Fibroblast of mammary gland (primary cell): ENCODE measurements around the gene CAMK2A.

Source experiments
- DNase-seq: peaks from one replicate; pipeline ENCODE4 v3.0.0-alpha.2; 2010; ENCODE audit warnings: low read depth
- H3K4me3 ChIP-seq: 2 replicates; pipeline ENCODE4 v1.5.1; 2011; ENCODE audit warnings: low read depth, mild to moderate bottlenecking, low read length, moderate library complexity; ENCODE audit not compliant: control insufficient read depth
- TF ChIP-seq, protein P1 (sequence below): conservative IDR thresholded peaks from 2 replicates; pipeline ENCODE4 v1.5.1; 2011; ENCODE audit warnings: low read depth, low read length, inconsistent platforms; ENCODE audit not compliant: control insufficient read depth, insufficient read depth

The CAMK2A gene

DNA sequence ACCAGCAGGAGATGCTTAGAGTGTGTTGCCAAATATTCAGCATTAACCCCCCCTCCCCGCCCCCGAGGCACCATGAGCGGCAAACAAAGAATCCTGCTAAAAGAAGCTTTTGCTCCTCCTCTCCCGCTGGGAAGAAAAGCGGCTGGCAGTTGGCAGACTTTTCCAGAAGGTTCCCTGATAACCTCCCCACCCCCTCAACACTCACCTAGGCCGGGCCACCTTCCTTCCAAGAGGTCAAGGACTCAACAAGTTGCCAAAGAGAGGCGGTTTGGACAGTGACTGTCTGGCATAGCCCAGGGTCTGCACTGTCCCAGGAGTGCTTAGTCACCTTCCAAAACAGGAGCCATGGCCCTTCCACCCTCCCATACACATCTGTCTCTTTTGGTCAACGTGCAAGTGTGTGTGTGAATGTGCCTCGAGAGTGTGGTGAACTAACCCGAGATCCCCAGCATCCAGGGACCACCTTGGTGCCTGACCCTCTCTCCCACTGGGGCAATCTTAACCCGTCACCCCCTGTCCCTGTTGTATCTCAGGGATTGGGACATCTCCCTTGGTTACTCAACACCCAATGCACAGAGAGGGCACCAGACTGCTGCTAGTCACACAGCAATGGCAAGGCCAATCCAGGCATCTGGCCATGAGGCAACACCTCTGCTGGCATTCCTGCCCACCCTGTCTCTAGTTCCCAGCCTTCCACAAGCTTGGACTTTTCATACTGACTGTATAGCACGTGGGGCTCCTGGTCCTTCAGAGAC lies 18.9 kb downstream of the CAMK2A start:
- DNase-seq, result peak; percentile 16
- H3K4me3 ChIP-seq, result no peak overlapping the region
- TF ChIP-seq, protein P1, sequence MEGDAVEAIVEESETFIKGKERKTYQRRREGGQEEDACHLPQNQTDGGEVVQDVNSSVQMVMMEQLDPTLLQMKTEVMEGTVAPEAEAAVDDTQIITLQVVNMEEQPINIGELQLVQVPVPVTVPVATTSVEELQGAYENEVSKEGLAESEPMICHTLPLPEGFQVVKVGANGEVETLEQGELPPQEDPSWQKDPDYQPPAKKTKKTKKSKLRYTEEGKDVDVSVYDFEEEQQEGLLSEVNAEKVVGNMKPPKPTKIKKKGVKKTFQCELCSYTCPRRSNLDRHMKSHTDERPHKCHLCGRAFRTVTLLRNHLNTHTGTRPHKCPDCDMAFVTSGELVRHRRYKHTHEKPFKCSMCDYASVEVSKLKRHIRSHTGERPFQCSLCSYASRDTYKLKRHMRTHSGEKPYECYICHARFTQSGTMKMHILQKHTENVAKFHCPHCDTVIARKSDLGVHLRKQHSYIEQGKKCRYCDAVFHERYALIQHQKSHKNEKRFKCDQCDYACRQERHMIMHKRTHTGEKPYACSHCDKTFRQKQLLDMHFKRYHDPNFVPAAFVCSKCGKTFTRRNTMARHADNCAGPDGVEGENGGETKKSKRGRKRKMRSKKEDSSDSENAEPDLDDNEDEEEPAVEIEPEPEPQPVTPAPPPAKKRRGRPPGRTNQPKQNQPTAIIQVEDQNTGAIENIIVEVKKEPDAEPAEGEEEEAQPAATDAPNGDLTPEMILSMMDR, result no peak

DNA sequence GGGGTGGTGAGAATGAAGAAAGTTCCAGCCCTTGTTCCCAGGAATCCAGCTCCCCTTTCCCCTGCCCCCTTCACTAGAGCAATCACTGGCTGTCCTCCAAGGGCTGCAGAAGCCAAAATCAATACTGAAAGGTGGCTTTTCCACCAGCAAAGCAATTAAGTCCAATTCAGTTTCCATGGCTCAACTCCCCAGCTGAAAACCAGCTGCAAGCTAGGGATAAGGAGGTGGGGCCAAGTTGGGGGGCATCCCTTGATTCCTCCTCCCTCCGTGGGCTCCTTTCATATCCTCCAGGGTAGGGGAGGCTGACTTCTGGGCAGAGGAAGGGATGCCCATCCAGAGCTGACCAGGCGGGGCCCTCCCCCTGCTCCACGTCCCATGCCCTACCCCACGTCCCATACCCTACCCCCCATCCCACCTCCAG lies 22.7 kb downstream of the CAMK2A start:
- TF ChIP-seq, protein P1, result no peak

GRCh38 chr5:150265870-150266383 lies 23.6 kb downstream of the CAMK2A start:
- DNase-seq, result no peak
- no peak overlapping the region for H3K4me3 ChIP-seq
- TF ChIP-seq, protein P1, result no peak

More for the DNA sequence above, 22.7 kb downstream of the CAMK2A start:
- H3K4me3 ChIP-seq, result no peak overlapping the region
- DNase-seq, result no peak

- no peak overlapping the region for H3K4me3 ChIP-seq
- TF ChIP-seq, protein P1, result no peak
- DNase-seq, result no peak
Measured at GRCh38 chr5:150264667-150265603, 24.6 kb downstream of the CAMK2A start.

GRCh38 chr5:150263801-150264621 lies 25.6 kb downstream of the CAMK2A start:
- no peak overlapping the region for H3K4me3 ChIP-seq
- DNase-seq, result peak; percentile 90
- TF ChIP-seq, protein P1, result no peak

GRCh38 chr5:150263375-150263775 lies 26.2 kb downstream of the CAMK2A start:
- no peak for DNase-seq
- TF ChIP-seq, protein P1, result no peak

More at GRCh38 chr5:150263375-150263775, 26.2 kb downstream of the CAMK2A start:
- no peak overlapping the region for H3K4me3 ChIP-seq
